Tibial artery (tissue), 4 donors: ENCODE results near the gene DMRTC1B.
"Not testable (repeated sequence)": the region's sequence is repeated elsewhere in the genome, so short reads cannot be mapped to it uniquely, and the experiment has no call there.

Source experiments
- DNase-seq, 2 donors: peaks; one replicate each; pipeline ENCODE4 v3.0.0-alpha.2; 2019
- H3K27ac ChIP-seq, 2 donors: fragments of 200-600 bp; sonication (generic) in 1 of 2; 1 replicate in 1 of 2; 2 replicates in 1 of 2; pipeline ENCODE4 v1.5.1; 2018 to 2019; ENCODE audit warnings: mild to moderate bottlenecking in 1 of 2
- H3K27me3 ChIP-seq, 2 donors: fragments of 200-600 bp; sonication (generic) in 1 of 2; one replicate each; pipeline versions ENCODE4 v1.5.1 to v1.6.0; 2016 to 2019
- H3K36me3 ChIP-seq, 3 donors: fragments of 200-600 bp; sonication (generic) in 2 of 3; one replicate each; pipeline ENCODE4 v1.5.1; 2016 to 2019; ENCODE audit warnings: mild to moderate bottlenecking in 2 of 3
- H3K4me1 ChIP-seq, 4 donors: fragments of 200-600 bp; sonication (generic) in 2 of 4; 1 replicate in 3 of 4; 2 replicates in 1 of 4; pipeline ENCODE4 v1.5.1; 2016 to 2019
- H3K4me3 ChIP-seq, 2 donors: fragments of 200-600 bp; sonication (generic) in 1 of 2; 1 replicate in 1 of 2; 2 replicates in 1 of 2; pipeline ENCODE4 v1.5.1; 2018 to 2019; ENCODE audit warnings: mild to moderate bottlenecking in 2 of 2
- H3K9me3 ChIP-seq, 3 donors: fragments of 200-600 bp; sonication (generic) in 1 of 3; one replicate each; pipeline ENCODE4 v1.5.1; 2016 to 2019
- intact Hi-C: fragments of 100-400 bp; cut with DNase I; formaldehyde crosslinking; loops from one replicate; pipeline ENCODE4 v1.15.0; 2023; ENCODE audit warnings: low total_unique reads

Gene DMRTC1B

DNA sequence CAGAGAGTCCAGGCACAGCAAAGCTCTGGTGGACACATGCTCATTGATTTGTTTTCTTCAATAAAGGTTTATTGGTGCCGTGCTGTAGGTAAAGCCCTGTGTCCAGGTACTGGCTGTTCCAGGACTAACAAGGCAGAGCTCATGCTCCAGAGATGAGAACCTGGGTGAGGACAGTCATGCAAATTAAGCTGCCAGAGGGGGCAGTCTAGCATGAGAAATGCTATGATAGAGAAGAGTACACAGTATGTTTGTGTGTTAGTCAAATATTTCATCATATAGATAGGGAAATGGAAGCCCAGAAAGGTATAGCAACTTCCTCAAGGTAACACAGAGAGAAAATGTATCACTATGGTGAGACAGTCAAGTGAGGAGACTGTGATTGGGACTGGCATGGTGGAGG lies 11.5 kb downstream of the DMRTC1B start:
- intact Hi-C loops, H3K36me3 ChIP-seq, H3K27ac ChIP-seq, H3K4me1 ChIP-seq, H3K9me3 ChIP-seq, H3K27me3 ChIP-seq, H3K4me3 ChIP-seq, DNase-seq: not testable (repeated sequence)

DNA sequence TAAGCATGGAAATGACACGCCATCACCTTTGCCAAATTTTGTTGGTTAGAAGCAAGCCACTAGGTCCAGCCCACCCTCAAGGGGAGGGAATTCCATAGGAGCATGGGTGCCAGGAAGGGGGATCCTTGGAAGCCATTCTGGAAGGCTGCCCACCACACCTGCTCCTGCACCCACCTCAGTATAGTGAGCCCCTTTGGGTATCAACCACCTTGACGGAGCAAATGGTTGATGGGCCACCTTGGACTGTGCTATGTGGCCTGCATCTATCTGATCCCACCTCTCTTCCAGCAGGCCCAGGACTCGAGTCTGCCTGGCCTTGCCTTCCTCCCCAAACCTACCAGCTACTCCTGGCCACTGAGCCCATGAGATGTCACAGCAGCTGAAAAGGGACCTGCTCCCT lies 13.7 kb downstream of the DMRTC1B start:
- H3K9me3 ChIP-seq, H3K4me1 ChIP-seq, H3K27ac ChIP-seq, intact Hi-C loops, H3K27me3 ChIP-seq, H3K4me3 ChIP-seq, H3K36me3 ChIP-seq, DNase-seq: not testable (repeated sequence)

DNA sequence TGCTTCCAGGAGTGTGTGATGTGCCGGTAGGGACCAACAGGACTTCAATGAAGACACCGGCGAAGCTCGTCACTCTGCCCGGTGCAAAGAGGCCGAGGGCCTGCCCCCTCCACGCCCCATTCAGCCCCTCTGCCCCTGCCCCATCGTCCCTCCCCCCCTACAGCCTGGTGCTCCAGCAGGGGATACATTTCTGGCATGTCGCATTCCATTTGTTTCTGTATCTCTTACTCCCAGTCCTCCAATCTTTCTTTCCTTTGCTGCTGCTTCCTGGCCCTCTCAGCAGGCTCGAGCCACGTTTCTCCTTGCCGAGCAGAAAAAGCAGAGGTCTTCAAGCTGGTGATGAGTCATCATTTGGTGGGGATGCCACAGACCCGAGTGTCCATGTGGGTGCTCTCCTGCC lies 31.4 kb downstream of the DMRTC1B start, which contains the start of gene FAM236D:
Gene FAM236D, minus strand, starts transcription at position 101 of the 400 bp plus-strand sequence. Its CDS starts 100 bp downstream, at position 1.
- H3K27me3 ChIP-seq, intact Hi-C loops, H3K9me3 ChIP-seq, H3K27ac ChIP-seq, H3K4me3 ChIP-seq, DNase-seq, H3K4me1 ChIP-seq, H3K36me3 ChIP-seq: not testable (repeated sequence)

DNA sequence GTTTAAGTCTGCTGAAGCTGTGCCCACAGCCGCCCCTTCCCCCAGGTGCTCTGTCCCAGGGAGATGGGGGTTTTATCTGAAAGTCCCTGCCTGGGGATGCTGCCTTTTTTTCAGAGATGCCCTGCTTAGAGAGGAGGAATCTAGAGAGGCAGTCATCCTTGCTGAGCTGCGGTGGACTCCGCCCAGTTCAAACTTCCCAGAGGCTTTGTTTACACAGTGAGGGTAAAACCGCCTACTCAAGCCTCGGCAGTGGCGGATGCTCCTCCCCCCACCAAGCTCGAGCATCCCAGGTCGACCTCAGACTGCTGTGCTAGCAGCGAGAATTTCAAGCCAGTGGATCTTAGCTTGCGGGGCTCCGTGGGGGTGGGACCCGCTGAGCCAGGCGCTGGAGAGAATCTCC lies 54.0 kb downstream of the DMRTC1B start:
- H3K27ac ChIP-seq, H3K9me3 ChIP-seq, H3K4me1 ChIP-seq, H3K27me3 ChIP-seq, intact Hi-C loops, H3K4me3 ChIP-seq, DNase-seq, H3K36me3 ChIP-seq: not testable (repeated sequence)

DNA sequence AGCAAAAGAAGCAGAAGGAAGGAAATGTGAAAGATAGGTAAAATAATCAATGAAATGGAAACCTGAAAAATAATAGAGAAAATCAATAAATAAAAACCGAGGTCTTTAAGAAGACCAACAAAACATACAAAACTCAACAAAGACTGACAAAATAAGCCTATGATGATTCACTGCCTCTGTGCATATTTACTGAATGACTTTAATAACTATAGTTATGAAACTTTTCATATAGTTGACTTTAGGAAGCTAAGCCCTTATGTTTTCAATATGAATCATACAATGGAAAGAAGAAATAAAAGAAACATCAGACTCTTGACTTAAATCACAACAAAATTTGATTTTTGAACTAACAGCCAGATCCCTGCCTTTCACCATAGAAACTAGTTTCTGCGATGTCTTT lies 60.8 kb downstream of the DMRTC1B start:
- DNase-seq, H3K27me3 ChIP-seq, intact Hi-C loops, H3K4me3 ChIP-seq, H3K27ac ChIP-seq, H3K36me3 ChIP-seq, H3K9me3 ChIP-seq, H3K4me1 ChIP-seq: not testable (repeated sequence)

DNA sequence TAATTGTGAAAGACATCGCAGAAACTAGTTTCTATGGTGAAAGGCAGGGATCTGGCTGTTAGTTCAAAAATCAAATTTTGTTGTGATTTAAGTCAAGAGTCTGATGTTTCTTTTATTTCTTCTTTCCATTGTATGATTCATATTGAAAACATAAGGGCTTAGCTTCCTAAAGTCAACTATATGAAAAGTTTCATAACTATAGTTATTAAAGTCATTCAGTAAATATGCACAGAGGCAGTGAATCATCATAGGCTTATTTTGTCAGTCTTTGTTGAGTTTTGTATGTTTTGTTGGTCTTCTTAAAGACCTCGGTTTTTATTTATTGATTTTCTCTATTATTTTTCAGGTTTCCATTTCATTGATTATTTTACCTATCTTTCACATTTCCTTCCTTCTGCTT lies 106.2 kb downstream of the DMRTC1B start:
- intact Hi-C loops, result not testable (repeated sequence)

DNA sequence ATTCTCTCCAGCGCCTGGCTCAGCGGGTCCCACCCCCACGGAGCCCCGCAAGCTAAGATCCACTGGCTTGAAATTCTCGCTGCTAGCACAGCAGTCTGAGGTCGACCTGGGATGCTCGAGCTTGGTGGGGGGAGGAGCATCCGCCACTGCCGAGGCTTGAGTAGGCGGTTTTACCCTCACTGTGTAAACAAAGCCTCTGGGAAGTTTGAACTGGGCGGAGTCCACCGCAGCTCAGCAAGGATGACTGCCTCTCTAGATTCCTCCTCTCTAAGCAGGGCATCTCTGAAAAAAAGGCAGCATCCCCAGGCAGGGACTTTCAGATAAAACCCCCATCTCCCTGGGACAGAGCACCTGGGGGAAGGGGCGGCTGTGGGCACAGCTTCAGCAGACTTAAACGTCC lies 113.0 kb downstream of the DMRTC1B start:
- intact Hi-C loops, H3K27ac ChIP-seq, H3K4me1 ChIP-seq, DNase-seq, H3K4me3 ChIP-seq, H3K9me3 ChIP-seq, H3K36me3 ChIP-seq, H3K27me3 ChIP-seq: not testable (repeated sequence)

More for the DNA sequence above, 106.2 kb downstream of the DMRTC1B start:
- DNase-seq, H3K27me3 ChIP-seq, H3K4me1 ChIP-seq, H3K36me3 ChIP-seq, H3K9me3 ChIP-seq, H3K27ac ChIP-seq, H3K4me3 ChIP-seq: not testable (repeated sequence)
